CD4-positive, alpha-beta T cell treated with Interleukin-15 for 4 hours (primary cell): ENCODE measurements around the gene UBAC1.

Source experiments
- DNase-seq: peaks from one replicate; pipeline ENCODE4 v3.0.0-alpha.2; 2020; ENCODE audit warnings: low spot score

The UBAC1 gene

DNA sequence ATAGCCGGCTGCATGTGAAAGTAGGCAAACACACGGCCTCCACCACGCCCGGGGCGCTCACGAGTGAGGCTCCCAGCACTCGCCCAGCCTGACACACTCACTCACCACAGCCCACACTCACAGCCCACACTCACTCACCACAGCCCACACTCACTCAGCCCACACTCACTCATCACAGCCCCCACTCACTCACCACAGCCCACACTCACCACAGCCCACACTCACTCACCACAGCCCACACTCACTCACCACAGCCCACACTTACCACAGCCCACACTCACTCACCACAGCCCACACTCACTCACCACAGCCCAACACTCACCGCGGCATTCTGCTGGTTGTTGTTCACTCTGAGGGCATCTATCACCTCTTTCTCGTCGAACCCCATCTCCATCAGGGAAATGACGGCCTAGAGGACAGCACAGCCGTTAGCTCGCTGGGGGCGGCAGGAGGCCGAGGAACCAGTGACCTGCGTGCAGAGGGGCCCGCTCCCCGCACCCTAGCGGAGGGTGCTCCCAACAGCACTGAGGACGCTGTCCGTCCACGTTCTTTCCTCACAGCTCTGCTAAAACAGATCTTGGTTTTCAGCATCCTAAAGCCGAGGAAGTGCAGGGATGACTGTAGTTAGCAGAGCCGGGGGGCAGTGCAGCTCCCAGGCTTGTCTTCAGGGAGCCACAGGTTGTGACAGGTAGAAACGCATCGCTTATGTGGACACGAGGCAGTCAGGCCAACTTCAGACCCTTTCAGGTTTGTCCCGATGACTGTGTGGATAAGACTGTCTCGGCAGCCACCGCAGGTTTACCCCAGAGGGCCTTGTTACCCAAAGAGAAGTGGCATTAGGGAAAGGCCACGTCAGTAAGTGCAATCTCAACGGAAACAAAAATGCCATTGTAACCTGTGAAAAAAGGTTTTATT lies 21.6 kb downstream of the UBAC1 start:
- peak; percentile 48 for DNase-seq

DNA sequence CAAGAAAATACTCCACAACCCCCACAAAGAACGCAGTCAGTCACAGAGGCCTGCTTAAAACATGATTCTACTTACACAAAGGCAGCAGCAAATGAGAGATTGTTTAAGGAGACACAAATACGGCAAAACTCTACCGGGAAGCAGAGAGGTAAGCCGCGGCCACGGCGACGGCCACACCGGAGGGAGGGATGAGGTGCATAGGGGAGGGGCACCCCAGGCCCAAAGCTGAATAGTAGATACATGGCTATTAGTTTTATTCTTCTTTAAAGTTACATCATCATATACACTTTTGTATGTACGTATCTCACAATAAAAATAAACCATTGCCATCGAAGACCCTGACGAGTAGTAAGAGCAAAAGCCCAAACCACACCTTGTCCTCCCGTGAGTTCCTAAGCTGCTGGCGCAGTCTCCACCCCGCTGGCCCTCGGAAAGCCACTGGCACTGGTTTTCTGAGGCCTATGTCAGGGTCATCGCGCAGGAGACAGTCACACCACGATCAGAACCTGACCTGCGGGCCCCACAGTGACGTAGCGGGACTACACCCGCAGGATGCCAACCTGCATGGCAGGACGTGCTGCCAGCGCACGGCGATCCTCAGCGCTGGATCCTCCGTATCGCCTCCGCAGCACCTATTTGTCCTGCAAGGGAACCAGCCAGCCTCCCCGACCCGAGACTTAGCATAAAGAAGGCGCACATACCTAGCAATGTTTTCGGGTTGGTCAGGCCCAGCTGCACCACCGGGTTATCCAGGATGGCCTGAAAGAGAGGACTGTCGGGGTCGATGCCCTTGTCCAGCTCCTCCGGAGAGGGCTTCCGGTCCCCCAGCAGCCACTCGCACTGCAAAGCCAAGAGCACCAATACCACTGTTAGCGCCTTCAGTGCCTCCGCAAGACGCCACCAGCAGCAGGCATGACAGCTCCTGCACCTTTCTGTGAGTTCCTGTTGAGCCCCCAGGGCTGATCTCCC lies 23.4 kb downstream of the UBAC1 start:
- DNase-seq: no peak

DNA sequence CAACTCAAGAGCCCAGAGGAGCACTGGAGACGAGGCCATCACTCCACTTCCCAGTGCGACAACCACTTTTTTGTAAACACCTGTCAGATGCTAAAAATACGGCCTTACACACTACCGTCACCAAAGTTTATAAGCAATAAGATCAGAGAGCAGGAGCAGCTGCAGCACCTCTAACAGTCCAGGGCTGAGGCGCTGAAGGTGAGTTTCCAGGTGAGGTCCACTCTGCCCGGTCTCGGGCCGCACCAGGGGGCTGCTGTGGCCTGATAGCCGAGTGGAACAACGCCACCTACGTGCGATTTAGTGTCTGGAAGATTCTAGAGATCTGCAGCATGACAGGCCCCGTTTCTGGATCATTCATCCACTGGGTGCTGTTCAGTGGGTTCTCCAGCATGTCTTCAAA lies 28.1 kb downstream of the UBAC1 start:
- no peak for DNase-seq

DNA sequence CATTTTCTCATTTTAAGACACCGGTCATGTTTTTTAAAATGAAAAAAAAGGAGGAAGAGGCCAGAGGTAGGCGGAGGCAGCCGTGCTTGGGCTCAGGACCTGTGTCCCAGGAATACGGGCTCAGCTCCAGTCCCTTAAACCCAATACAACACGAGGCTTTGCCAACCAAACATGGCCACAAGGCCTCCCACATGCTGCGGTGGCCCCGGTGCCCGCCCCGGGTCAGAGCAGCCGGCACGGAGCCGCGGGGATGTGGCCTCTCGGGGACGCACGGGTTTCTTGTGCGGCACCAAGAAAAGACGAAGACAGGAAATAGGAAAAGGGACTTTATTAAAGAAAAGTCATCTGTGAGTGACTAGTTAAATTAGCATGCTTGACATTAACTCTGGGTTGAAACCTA lies 28.5 kb downstream of the UBAC1 start:
- no peak for DNase-seq

DNA sequence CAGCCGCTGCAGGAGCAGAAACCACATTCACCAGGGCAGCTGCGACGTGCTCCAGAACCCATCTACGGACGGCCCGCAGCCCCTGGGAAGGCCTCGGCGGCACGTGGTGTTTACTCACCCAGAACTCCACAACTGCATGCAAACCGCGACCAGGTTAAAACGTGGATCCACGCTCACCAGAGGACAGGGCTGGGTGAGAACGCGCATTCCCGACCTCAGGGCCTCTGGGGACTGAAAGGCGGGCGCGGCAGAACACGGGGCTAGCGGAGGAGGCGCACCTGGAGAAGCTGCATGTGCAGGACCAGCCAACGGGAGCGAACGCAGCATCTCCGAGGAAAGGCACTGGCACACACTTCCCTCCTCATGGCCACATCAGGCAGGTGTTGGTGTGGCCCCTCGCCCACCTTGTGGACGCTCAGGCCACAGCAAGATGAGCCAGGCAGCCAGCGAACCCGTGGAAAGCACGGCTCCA lies 29.8 kb downstream of the UBAC1 start:
- DNase-seq: no peak

DNA sequence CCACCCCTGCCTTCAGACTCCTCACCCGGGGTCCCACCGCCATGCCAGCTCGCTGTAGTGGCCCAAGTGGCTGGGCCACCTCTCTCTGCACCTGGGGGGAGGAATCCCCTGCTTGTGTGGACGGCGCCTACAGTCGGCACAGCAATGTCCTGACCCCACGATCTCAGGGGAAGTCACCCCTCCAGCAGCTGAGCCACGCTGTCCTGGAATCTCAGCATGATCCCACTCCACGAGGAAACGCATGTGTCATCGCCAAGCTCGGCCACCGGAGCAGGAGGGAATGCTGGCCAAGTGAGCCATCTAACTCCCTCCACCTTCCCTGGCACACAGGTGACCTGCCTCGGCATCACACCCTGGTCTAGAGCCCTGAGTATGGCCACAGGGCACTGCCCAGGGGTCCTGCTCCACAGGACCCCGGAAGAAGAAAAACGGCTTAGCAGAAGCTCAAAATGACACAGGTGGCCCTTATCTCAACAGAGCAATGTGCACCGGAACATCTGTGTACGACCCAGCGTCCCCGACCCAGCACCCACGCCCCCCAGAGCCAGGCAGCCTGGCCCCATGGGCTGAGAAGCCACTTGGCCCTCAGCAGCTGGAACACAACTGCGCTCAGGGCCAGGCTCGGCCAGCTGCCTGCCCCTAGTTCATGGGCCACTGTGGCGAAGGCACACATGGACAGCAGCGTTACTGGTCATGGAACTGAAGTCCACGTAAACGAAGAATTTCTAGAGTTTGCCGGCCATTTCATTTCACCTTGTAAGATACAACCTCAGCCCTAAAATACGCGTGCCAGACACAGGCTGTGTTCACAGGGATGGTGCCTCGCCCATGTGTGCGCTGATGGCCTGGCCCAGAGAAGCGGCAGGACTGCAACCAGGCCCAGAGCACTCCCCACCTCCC lies 30.5 kb downstream of the UBAC1 start:
- no peak for DNase-seq

DNA sequence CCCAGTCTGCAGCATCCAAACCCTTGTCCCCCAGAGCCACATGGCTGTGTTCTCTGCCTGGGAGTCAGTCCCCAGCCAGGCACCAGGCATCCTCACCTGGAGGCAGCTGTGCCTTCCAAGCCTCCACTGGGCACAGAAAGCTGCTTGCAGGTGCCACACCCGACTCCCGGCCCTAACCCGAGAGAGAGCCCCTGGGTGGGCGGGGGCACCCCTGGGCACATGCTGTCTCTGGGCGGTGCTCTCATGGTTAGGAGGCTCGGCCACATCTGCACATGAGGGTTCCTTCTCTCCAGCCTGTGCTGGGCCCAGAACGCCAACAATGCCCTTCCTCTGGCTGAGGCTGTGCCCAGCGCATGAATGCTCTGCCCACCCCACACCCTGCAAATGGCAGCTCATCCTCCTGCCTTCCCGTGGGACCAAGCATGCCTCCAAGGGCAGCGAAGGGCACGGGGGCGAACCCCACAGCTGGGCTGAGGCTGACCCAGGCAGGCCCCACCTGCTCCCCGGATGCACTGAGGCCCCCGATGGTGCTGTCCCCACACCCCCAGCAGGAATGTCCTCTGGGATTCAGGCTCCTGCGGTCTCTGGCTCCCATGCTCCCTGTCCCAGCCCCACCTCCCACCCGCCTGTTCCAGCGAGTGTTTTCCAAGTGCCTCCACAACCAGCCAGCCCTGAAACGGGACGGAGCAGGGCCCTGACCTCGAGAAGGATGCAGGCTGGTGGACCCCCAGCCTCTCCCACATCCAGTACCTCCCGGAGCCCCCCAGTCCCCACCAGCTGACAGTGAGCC lies 31.3 kb downstream of the UBAC1 start:
- no peak for DNase-seq

DNA sequence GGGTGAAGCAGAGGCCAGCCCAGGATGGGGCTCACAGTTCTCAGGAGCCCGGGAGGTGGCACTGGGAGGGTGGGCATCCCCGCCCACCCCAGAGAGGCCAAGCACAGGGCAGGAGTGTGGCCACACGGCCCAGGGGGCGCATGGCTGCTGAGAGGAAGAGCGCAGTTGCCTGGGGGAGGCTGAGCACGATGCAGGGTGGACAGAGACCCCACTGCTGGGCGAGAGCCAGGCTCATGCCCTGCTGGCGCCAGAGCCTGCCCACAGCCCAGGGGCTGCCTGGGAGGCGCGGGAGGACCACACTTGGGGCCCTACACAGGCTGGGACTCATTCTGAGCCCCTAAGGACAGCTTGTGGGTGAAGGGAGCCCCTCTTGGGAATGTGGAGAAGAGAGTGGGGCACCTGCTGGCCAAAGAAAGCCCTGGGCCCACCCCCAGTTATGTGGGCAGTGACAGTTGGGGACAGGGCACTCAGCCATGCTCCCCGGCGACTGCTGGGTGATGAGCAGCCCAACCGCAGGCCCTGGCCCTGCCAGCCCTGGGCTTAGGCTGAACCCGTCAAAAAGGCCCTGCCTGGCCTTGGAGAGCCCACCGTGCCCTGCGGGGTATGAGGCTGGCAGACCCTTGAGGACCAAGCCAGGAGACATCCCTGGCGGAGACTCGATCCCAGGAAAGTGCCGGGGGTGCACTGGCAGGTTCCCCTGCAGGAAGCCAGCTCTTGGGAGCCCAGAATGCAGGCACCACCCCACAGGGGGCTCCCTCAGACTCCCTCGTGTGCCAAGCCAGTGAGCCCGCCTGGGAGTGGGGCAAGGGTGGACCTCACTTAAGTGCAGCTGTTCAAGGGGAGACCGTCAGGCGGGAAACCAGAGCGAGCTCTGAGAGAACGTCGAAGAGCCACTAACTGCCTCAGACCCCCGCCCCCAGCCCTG lies 32.2 kb downstream of the UBAC1 start:
- no peak for DNase-seq

DNA sequence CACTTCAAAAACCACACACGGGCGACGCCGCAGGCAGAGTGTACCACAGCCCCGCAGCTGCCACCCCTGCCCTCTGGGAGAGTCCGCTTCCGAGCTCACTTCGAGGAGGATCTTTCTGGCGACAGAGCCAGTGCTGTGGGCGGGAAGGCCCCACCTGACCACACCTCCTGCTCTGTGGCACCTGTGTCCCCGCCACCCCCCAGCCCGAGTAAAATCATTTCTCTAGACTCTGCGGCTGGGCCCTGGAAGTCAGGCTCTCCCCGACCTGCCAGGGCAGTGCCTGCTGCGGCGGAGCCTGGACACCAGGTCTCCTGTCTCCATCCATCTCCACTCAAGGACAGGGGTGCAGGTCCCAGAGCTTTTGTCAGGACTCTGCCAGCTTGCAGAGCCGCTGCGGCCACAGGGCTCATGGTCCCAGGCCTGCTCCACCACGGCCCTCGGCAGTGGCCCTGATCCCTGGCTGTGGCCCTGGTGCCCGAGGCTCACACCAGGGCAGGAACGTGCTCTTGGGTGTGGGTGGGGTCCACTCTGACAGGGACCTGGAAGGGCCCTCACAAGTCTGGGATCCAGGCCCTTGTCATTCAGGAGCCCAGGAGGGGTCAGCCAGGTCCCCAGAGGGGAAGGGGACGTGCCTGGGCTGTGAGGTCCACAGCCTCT lies 33.0 kb downstream of the UBAC1 start:
- no peak for DNase-seq

DNA sequence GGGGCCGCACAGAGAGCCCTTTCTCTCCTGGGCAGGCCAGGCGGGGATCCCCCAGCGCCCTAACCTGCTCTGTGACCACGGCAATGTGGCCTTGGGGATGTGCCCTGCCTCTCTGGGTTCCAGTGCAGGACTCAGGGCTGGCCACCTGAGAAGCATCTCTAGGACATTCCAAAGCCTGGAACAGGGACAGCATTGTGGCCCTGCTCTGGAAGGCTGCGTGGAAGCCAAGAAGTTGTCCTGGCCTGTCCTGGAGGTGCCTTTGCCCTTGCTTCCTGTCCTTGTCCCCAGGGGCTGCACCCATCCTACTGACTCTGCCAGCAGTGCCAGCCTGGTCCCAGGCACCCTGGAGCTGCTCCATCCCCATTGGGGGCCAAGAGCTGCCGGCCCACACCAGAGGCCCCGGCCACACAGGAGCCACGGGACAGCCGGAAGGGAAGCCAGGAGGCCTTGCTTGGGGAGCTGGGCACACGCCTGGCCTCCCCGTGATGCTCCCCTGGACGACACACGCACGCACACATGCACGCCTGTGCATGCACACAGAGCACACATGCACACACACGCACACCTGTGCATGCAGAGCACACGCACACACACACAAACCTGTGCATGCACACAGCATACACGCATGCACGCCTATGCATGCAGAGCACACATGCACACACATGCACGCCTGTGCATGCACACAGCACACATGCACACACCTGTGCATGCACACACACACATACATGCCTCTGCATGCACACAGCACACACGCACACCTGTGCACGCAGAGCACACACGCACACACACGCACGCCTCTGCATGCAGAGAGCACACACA lies 33.8 kb downstream of the UBAC1 start:
- no peak for DNase-seq

DNA sequence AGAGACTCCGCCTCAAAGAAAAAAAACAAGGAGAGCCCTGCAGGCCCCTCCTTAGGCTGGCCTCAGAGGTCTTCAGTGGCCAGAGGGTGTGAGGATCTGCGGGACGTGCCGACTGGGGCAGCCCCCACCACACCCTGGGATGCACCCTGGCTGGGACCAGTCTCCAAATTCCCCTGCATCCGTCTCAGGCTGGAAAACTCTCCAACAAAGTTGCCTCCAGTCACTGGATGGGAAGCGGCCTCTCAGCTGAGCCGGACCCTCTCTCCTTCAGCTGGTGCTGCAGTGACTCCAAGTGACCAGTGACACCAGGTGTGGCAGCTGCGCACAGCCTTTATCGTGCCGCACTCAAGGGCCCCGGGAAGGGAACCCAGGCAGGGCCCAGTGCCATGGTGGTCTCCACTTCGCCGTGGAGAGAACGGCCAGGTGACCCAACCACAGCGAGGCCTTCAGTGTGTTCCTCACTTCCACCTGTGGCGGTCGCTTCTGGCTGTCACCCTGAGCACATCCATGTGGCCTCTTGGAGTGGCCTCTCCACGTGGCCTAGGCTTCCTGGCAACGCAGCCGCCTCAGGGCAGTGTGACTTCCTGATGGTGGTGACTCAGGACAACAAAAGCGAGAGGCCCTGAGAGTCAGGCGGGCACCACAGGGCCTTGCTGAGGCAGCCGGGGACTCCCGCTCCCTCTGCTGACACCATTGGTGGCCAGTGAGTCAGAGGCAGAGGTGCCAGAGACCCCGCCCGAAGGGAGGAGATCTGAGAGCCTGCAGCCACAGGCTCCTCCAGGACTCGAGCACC lies 34.6 kb downstream of the UBAC1 start:
- peak; percentile 45 for DNase-seq

DNA sequence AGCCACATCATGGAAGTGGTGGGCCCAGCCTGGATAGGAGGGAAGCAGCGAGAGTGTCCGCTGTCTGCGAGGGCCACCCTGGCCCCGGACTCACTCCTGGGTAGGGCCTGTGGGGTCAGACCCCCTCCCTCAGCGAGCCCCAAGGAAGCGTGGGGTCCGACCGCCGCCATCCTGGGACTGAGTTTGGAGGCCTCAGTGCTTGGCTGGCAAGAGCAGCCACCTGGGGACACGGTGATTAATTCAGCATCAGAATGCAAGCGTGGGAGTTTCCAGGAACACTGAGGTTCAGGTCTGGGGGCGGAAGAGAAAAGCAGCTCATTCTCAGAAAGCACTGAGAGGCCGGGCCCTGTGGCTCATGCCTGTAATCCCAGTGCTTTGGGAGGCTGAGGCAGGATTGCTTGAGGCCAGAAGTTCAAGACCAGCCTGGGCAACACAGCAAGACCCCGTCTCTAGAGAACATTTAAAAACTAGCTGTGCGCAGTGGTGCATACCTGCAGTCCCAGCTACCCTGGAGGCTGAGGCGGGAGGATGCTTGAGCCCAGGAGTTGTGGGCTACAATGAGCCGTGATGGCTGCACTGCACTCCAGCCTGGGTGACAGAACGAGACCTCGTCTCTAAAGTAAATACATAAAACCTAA lies 35.6 kb downstream of the UBAC1 start:
- peak; percentile 35 for DNase-seq

DNA sequence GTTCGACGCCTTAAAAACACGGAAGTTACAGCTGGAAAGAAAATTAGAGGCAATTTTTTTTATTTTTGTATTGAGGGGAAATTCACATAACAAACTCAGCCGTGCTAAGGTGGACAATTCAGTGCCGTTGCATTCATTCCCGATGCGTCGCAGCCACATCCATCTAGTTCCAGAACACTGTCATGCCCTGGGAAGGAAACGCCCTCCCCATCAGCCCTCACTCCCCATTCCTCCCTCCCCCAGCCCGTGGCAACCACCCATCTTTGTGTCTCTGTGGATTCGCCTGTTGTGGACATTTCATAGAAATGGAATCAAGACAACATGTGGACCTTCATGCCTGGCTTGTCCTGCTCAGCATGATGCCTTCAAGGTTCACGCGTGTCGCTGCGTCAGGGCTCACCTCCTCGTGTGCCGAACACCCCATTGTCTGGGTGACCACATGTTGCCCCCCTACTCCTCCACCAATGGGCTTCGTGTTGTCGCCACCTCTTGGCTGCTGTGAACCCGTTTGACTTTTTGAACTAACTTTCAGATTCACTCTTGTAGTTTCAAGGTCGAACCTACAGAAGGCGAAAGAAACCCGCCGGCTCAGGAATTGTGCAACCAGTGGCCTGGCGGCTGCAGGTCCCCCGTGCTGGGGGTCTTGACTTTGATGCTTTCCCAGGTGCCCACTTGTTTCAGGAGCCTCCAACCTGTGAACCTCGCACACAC lies 36.4 kb downstream of the UBAC1 start:
- no peak for DNase-seq

DNA sequence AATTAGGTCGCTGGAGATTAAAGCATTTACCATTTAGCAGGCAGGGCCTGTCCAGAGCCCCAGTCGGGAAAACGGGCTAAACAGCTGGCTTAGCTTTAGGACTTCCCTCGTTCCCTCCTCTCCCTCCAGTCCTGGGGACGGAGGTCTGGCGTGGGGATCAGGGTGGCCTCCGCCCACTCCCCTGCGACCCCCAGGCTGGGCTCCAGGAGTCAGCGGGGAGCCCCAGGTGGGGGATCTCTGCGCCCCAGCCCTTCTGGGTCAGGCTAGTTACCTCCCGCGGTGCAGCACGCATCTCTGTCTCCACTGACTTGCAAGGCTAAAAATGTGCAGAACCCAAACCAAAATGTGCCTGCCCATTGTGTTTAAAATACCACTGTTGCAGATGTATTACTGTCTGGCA lies 37.7 kb downstream of the UBAC1 start:
- DNase-seq: no peak

DNA sequence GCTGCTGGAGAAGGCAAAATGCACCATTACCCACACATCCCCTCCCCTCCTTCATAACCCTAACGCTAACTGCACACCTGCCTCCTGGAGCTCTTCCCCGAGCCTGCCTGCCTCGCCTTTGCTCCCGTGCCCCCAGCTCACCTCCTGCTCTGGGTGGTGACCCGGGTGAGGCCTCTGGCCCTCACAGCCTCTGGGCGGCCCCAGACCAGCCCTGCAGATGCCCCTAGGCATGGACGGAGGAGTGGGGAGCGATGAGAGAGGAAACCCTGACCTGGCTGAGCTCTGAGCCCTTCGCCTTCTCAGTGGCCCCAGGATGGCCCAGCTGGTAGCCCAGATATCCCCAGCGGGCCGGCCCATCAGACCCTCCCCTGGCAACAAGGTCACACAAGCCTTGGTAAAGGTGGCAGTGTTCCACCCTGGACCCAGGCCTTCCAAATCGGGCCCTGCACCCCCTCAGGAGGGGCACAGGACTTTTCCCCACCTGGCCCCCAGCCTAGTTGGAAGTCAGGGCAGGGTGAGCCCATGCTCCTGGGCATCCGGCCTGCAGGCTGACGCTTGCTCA lies 39.3 kb downstream of the UBAC1 start:
- DNase-seq: no peak

DNA sequence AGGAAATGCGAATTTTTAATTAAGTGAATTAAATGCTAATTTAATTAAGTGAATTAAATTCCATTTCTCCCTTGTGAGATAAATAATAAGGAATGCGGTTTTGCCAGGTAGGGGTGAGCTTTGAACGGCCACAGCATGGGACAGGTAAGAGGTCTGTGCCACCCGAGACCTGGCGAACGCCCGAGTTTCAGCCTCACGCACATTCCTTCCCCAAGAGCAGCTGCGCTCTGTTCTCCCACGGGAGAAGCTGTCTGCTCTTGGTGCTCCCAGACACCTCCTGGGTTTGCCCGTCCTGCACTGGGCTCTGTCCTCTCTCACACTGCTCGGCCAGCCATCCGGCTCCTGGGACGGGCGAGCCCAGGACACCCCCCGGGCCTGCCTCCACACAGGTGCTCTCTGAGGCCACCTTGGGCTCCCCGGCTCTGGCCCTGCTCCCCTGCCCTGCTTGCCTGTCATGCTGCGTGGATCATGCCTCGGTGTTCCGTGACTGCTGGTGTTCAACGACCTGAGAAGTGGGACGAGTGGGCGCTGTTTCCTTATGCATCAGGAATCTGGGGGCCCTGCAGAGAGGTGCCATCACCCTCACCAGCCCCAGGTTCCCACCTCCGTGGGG lies 40.1 kb downstream of the UBAC1 start:
- no peak for DNase-seq
